Measurements from ENCODE around the gene NACC2. TPM values are rescaled to one million over a fixed set of nuclear protein-coding genes. Genes with fewer than 3 reads are reported as not detected.
A peak's percentile ranks its signal among the peaks of the same experiment; 100 is the strongest.

The NACC2 gene
- total and polyA plus RNA-seq, 2 experiments from 2014 or later: 3.8 to 20.8 TPM

- no peak overlapping the region for H3K4me3 Mint-ChIP-seq
- Histone ChIP-seq H3K36me3 (ENCODE audit: insufficient read depth) (no peaks in the 10 kb centered on the region), H4K20me1 (replicated peaks; ENCODE audit: insufficient read depth) (peaks cover 3% of the 10 kb centered on the region; the same call in 1 of the 2 replicates), H3K27ac (ENCODE audit: low read depth) (no peak overlapping the region), H3K27me3 (ENCODE audit: insufficient read depth) (no peaks in the 10 kb centered on the region), H3K4me2 (no peak overlapping the region), H3K79me2 (replicated peaks; ENCODE audit: insufficient read depth) (no peaks in the 10 kb centered on the region), H3K4me3 (no peak overlapping the region), H3K9me2 (ENCODE audit: insufficient read depth) (no peaks in the 10 kb centered on the region), H3F3A (replicated peaks; ENCODE audit: low read depth) (no peaks in the 10 kb centered on the region), H3K4me1 (ENCODE audit: insufficient read depth) (no peaks in the 10 kb centered on the region), H2AFZ (no peak overlapping the region)
- no peak for DNase-seq (ENCODE audit: low spot score)
- no peaks in the 10 kb centered on the region for H3K9me3 Mint-ChIP-seq
- H3K4me1 Mint-ChIP-seq: peaks cover 21% of the 10 kb centered on the region
- H3K27ac Mint-ChIP-seq: no peak overlapping the region
- peak; percentile 9 for TF ChIP-seq REST (IDR thresholded peaks at IDR 0.05; ENCODE audit: unreplicated experiment)
- no peak for TF ChIP-seq EZH2phosphoT487 (IDR thresholded peaks at IDR 0.05; ENCODE audit: unreplicated experiment)
- H3K27me3 Mint-ChIP-seq (ENCODE audit: insufficient read depth, low read depth, poor library complexity): peaks cover 10% of the 10 kb centered on the region
- H3K36me3 Mint-ChIP-seq (ENCODE audit: low read depth): no peaks in the 10 kb centered on the region
- ATAC-seq: no peak
These were observed 121.5 kb downstream of the NACC2 start for GRCh38 chr9:135973277-135974219.

DNA sequence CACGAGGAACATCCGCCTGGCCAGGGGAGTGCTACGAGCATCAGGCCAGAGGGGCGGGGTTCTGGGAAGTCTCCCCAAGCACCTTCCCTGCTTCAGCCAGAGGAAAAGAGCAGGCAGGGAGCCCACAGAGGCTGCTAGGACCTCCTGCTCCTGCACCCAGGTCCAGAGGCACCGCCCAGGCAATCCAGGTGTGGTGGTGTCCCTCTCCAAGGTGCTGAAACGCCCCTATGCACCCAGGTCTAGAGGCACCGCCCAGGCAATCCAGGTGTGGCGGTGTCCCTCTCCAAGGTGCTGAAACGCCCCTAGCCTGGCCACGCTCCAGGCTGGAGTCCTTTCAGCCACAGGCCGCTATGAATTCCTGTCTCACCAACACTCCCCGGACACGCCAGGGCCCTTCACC is 123.2 kb downstream of the NACC2 start:
- no peaks in the 10 kb centered on the region for H3K36me3 ChIP-seq (ENCODE audit: insufficient read depth)
- H4K20me1 ChIP-seq (replicated peaks; ENCODE audit: insufficient read depth): peaks cover 3% of the 10 kb centered on the region; the same call in 1 of the 2 replicates
- H3K4me3 ChIP-seq: no peak overlapping the region
- no peaks in the 10 kb centered on the region; the same call in 1 of the 2 replicates for H3F3A ChIP-seq (replicated peaks; ENCODE audit: low read depth)
- no peaks in the 10 kb centered on the region for H3K9me2 ChIP-seq (ENCODE audit: insufficient read depth)
- Mint-ChIP-seq H3K27me3 (ENCODE audit: insufficient read depth, low read depth, poor library complexity) (peaks cover 17% of the 10 kb centered on the region), H3K4me3 (no peak overlapping the region), H3K27ac (no peak overlapping the region), H3K4me1 (peaks cover 32% of the 10 kb centered on the region), H3K36me3 (ENCODE audit: low read depth) (no peaks in the 10 kb centered on the region), H3K9me3 (no peaks in the 10 kb centered on the region)
- no peak overlapping the region for H3K4me2 ChIP-seq
- H3K79me2 ChIP-seq (replicated peaks; ENCODE audit: insufficient read depth): no peaks in the 10 kb centered on the region
- no peaks in the 10 kb centered on the region for H3K27me3 ChIP-seq (ENCODE audit: insufficient read depth)
- peak; percentile 96 for DNase-seq (ENCODE audit: low spot score)
- H2AFZ ChIP-seq: no peak overlapping the region
- ATAC-seq: peak; percentile 82
- no peaks in the 10 kb centered on the region for H3K4me1 ChIP-seq (ENCODE audit: insufficient read depth)
- H3K27ac ChIP-seq (ENCODE audit: low read depth): no peak overlapping the region
- peak; percentile 58 for TF ChIP-seq CREB1 (CRISPR knock-in tag; IDR thresholded peaks at IDR 0.05; ENCODE audit: low read depth)
- no peak for TF ChIP-seq NANOG (IDR thresholded peaks at IDR 0.05; ENCODE audit: borderline replicate concordance)
- no peak for TF ChIP-seq ZNF114 (CRISPR knock-in tag; IDR thresholded peaks at IDR 0.05)
- TF ChIP-seq ZNF331 (CRISPR knock-in tag; IDR thresholded peaks at IDR 0.05; ENCODE audit: low read depth): no peak
- TF ChIP-seq POLR2AphosphoS5 (IDR thresholded peaks at IDR 0.05; ENCODE audit: low read depth): no peak
- TF ChIP-seq EZH2 (IDR thresholded peaks at IDR 0.05; ENCODE audit: low read depth, unreplicated experiment): no peak
- TF ChIP-seq JUNB (IDR thresholded peaks at IDR 0.05; ENCODE audit: unreplicated experiment): no peak
- TF ChIP-seq STAT1 (IDR thresholded peaks at IDR 0.05; ENCODE audit: unreplicated experiment): no peak
- no peak for TF ChIP-seq EZH2phosphoT487 (IDR thresholded peaks at IDR 0.05; ENCODE audit: unreplicated experiment)
- TF ChIP-seq ETS1 (IDR thresholded peaks at IDR 0.05): 0 out of 2 replicates have a peak, but pooled peaks have one; percentile 17
- TF ChIP-seq REST (IDR thresholded peaks at IDR 0.05; ENCODE audit: unreplicated experiment): peak; percentile 98
- TF ChIP-seq, protein P1, sequence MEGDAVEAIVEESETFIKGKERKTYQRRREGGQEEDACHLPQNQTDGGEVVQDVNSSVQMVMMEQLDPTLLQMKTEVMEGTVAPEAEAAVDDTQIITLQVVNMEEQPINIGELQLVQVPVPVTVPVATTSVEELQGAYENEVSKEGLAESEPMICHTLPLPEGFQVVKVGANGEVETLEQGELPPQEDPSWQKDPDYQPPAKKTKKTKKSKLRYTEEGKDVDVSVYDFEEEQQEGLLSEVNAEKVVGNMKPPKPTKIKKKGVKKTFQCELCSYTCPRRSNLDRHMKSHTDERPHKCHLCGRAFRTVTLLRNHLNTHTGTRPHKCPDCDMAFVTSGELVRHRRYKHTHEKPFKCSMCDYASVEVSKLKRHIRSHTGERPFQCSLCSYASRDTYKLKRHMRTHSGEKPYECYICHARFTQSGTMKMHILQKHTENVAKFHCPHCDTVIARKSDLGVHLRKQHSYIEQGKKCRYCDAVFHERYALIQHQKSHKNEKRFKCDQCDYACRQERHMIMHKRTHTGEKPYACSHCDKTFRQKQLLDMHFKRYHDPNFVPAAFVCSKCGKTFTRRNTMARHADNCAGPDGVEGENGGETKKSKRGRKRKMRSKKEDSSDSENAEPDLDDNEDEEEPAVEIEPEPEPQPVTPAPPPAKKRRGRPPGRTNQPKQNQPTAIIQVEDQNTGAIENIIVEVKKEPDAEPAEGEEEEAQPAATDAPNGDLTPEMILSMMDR (conservative IDR thresholded peaks at IDR 0.05; ENCODE audit: low read depth in 2 of 2): no peak
